K562 (cell line): ENCODE data around the gene FARP2. TPM values are rescaled to one million over a fixed set of nuclear protein-coding genes. Genes with fewer than 3 reads are reported as not detected.
A peak's percentile ranks its signal among the peaks of the same experiment; 100 is the strongest.

Experiments used
- DLX4 ChIP-seq: fragments of 250-450 bp; sonication (Bioruptor Pico); IDR thresholded peaks from 2 replicates; pipeline ENCODE4 v1.6.1; 2021; ENCODE audit warnings: mild to moderate bottlenecking
- KDM1A ChIP-seq, 2 experiments: fragments of 450-650 bp; IDR thresholded peaks; 2 replicates each; pipeline ENCODE4 v1.6.1; 2016; ENCODE audit warnings: mild to moderate bottlenecking in 2 of 2
- MCM5 ChIP-seq: fragments of 450-650 bp; IDR thresholded peaks from 2 replicates; pipeline ENCODE4 v1.6.1; 2016; ENCODE audit warnings: low read depth
- MED1 ChIP-seq: sonication (generic); formaldehyde crosslinking; IDR thresholded peaks from 2 replicates; pipeline ENCODE4 v1.8.1; 2023; ENCODE audit warnings: missing genetic modification reagents, borderline replicate concordance
- MTF1 ChIP-seq: fragments of 250-450 bp; sonication (Bioruptor Pico); IDR thresholded peaks from 2 replicates; pipeline ENCODE4 v1.9.0; 2021; ENCODE audit warnings: moderate library complexity, mild to moderate bottlenecking, inconsistent platforms, borderline replicate concordance
- NCOA4 ChIP-seq: fragments of 450-650 bp; IDR thresholded peaks from 2 replicates; pipeline ENCODE4 v1.6.1; 2018; ENCODE audit warnings: mild to moderate bottlenecking; ENCODE audit not compliant: partially characterized antibody
- NFYB ChIP-seq: IDR thresholded peaks from 2 replicates; pipeline ENCODE4 v1.6.1; 2011; ENCODE audit warnings: mild to moderate bottlenecking, moderate library complexity; ENCODE audit not compliant: insufficient read length; ENCODE audit errors: extremely low read depth
- NR1H2 ChIP-seq: sonication (generic); formaldehyde crosslinking; IDR thresholded peaks from 2 replicates; pipeline ENCODE4 v1.4.0; 2020; ENCODE audit warnings: mild to moderate bottlenecking, missing genetic modification reagents
- NRF1 ChIP-seq, 2 experiments: fragments of 450-650 bp; IDR thresholded peaks in 1 of 2; conservative IDR thresholded peaks in 1 of 2; 2 replicates each; pipeline ENCODE4 v1.6.1; 2014; ENCODE audit warnings: mild to moderate bottlenecking in 2 of 2
- SAFB ChIP-seq: fragments of 200-400 bp; formaldehyde crosslinking; IDR thresholded peaks from 2 replicates; pipeline ENCODE4 v1.6.1; 2017; ENCODE audit warnings: low read depth, low read length, borderline replicate concordance
- SMARCB1 ChIP-seq: IDR thresholded peaks from 2 replicates; pipeline ENCODE4 v1.6.1; 2011; ENCODE audit warnings: improper control_type of control experiment, low read depth; ENCODE audit not compliant: insufficient read length
- SP1 ChIP-seq: sonication (generic); formaldehyde crosslinking; IDR thresholded peaks from 2 replicates; pipeline ENCODE4 v1.8.1; 2022; ENCODE audit warnings: mild to moderate bottlenecking, missing genetic modification reagents
- TFAM ChIP-seq: fragments of 250-450 bp; sonication (Bioruptor Pico); conservative IDR thresholded peaks from 2 replicates; pipeline ENCODE4 v1.5.0; 2021; ENCODE audit warnings: mild to moderate bottlenecking, moderate library complexity
- YBX1 ChIP-seq: fragments of 450-650 bp; IDR thresholded peaks from 2 replicates; pipeline ENCODE4 v1.7.1; 2016; ENCODE audit warnings: mild to moderate bottlenecking
- ZFP30 ChIP-seq: fragments of 250-450 bp; sonication (Bioruptor Pico); IDR thresholded peaks from 2 replicates; pipeline ENCODE4 v1.8.0; 2022; ENCODE audit warnings: moderate library complexity, mild to moderate bottlenecking, inconsistent platforms, borderline replicate concordance
- ZNF146 ChIP-seq: IDR thresholded peaks from one replicate; pipeline ENCODE4 v1.6.1; 2018; ENCODE audit warnings: missing compliant biosample characterization; ENCODE audit not compliant: unreplicated experiment
- ZNF165 ChIP-seq: fragments of 250-450 bp; sonication (Bioruptor Pico); IDR thresholded peaks from 2 replicates; pipeline ENCODE4 v1.4.0; 2020; ENCODE audit warnings: borderline replicate concordance
- ZNF41 ChIP-seq: fragments of 250-450 bp; sonication (Bioruptor Pico); conservative IDR thresholded peaks from 2 replicates; pipeline ENCODE4 v1.4.0; 2020; ENCODE audit warnings: mild to moderate bottlenecking
- ZNF583 ChIP-seq: fragments of 250-450 bp; sonication (Bioruptor Pico); IDR thresholded peaks from 2 replicates; pipeline ENCODE4 v1.4.0; 2020
- ZNF830 ChIP-seq: fragments of 250-450 bp; sonication (Bioruptor Pico); IDR thresholded peaks from 2 replicates; pipeline ENCODE4 v1.5.0; 2021; ENCODE audit warnings: mild to moderate bottlenecking
- polyA plus RNA-seq, 8 experiments: library from polyadenylated mRNA; depleted of rRNA in 4 of 8; stranded (reverse) in 5 of 8; unstranded in 3 of 8; fragments of >200 nt; fragmentation: Nextera tagmentation in 2 of 8; fragmentation: Illumina TruSeq in 1 of 8; extraction: Ambion mirVana in 2 of 8; extraction: Trizol in 1 of 8; gene quantifications; 2 replicates each; pipeline versions ENCODE4 v1.2.1 to v1.2.3, GENCODE V29; 2011 to 2014; ENCODE audit warnings: inconsistent platforms in 1 of 8, missing spikeins in 1 of 8
- total RNA-seq, 7 experiments: library from RNA; depleted of rRNA in 6 of 7; stranded (reverse); fragments of >200 nt in 6 of 7; fragmentation: Illumina TruSeq in 2 of 7; extraction: Trizol in 2 of 7; gene quantifications; 2 replicates each; pipeline versions ENCODE4 v1.2.1 to v1.2.3, GENCODE V29; 2011 to 2021; ENCODE audit warnings: low replicate concordance in 1 of 7
- TF ChIP-seq, protein P1 (sequence below): fragments of 450-650 bp; formaldehyde crosslinking; IDR thresholded peaks from 2 replicates; pipeline ENCODE4 v1.4.0; 2022; ENCODE audit warnings: missing genetic modification characterization
- TF ChIP-seq, protein P2 (sequence below): fragments of 250-450 bp; sonication (Bioruptor Pico); IDR thresholded peaks from 2 replicates; pipeline ENCODE4 v1.5.0; 2020; ENCODE audit warnings: mild to moderate bottlenecking

Gene FARP2
- total and polyA plus RNA-seq, 9 of the 15 experiments (the other 6 are each of a cell fraction or from before 2014, with no cell fraction given): 4.1 to 38.1 (median 21.1) TPM

GRCh38 chr2:241315093-241315878 lies 40.8 kb upstream of the FARP2 start, which contains the start of gene HDLBP (continued):
- TF ChIP-seq MTF1 (CRISPR knock-in tag) (no peak), SP1 (CRISPR knock-in tag) (peak; percentile 93), YBX1 (no peak), MED1 (no peak), SMARCB1 (no peak), ZNF165 (CRISPR knock-in tag) (no peak), MCM5 (no peak), ZFP30 (CRISPR knock-in tag) (no peak), ZNF41 (CRISPR knock-in tag) (no peak), KDM1A (IDR thresholded peaks at IDR 0.05) (no peak), DLX4 (no peak), ZNF146 (CRISPR knock-in tag) (no peak), TFAM (CRISPR knock-in tag) (no peak), NR1H2 (CRISPR knock-in tag) (no peak), NRF1 (conservative IDR thresholded peaks at IDR 0.05 in 1 of 2, IDR thresholded peaks at IDR 0.05 in 1 of 2) (peak; percentile 95 to 96), NFYB (peak; percentile 60), ZNF830 (0 out of 2 replicates have a peak, but pooled peaks have one; percentile 25), ZNF583 (CRISPR knock-in tag) (no peak), SAFB (peak; percentile 65; the same call in 1 of the 2 replicates), NCOA4 (no peak)
- TF ChIP-seq, protein P1, sequence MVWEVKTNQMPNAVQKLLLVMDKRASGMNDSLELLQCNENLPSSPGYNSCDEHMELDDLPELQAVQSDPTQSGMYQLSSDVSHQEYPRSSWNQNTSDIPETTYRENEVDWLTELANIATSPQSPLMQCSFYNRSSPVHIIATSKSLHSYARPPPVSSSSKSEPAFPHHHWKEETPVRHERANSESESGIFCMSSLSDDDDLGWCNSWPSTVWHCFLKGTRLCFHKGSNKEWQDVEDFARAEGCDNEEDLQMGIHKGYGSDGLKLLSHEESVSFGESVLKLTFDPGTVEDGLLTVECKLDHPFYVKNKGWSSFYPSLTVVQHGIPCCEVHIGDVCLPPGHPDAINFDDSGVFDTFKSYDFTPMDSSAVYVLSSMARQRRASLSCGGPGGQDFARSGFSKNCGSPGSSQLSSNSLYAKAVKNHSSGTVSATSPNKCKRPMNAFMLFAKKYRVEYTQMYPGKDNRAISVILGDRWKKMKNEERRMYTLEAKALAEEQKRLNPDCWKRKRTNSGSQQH (CRISPR knock-in tag): peak; percentile 35; the same call in 1 of the 2 replicates
- TF ChIP-seq, protein P2, sequence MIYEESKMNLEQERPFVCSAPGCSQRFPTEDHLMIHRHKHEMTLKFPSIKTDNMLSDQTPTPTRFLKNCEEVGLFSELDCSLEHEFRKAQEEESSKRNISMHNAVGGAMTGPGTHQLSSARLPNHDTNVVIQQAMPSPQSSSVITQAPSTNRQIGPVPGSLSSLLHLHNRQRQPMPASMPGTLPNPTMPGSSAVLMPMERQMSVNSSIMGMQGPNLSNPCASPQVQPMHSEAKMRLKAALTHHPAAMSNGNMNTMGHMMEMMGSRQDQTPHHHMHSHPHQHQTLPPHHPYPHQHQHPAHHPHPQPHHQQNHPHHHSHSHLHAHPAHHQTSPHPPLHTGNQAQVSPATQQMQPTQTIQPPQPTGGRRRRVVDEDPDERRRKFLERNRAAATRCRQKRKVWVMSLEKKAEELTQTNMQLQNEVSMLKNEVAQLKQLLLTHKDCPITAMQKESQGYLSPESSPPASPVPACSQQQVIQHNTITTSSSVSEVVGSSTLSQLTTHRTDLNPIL (CRISPR knock-in tag): no peak
